Stimulated activated CD4-positive, alpha-beta T cell treated with anti-CD3 and anti-CD28 coated beads, Interleukin-4, amount 100 ng/mL, for 1 hour (primary cell): Measurements from ENCODE around the gene BTBD17.

Experiments
- DNase-seq: peaks from one replicate; pipeline ENCODE4 v3.0.0-alpha.2; 2020

The BTBD17 gene

GRCh38 chr17:74332763-74333283 lies 28.8 kb downstream of the BTBD17 start:
- no peak for DNase-seq

- DNase-seq = no peak
Measured at GRCh38 chr17:74332017-74332650, 29.5 kb downstream of the BTBD17 start.

- no peak for DNase-seq
Measured at GRCh38 chr17:74330446-74330845, 31.2 kb downstream of the BTBD17 start.

GRCh38 chr17:74329378-74329777 lies 32.3 kb downstream of the BTBD17 start:
- DNase-seq = no peak

- DNase-seq = no peak
Measured at GRCh38 chr17:74328487-74328886, 33.2 kb downstream of the BTBD17 start.

GRCh38 chr17:74326506-74326905 lies 35.2 kb downstream of the BTBD17 start:
- DNase-seq = no peak

- peak; percentile 51 for DNase-seq
Measured at GRCh38 chr17:74325743-74326379, 35.8 kb downstream of the BTBD17 start, which contains the start of gene KIF19. TSS of gene KIF19 (plus strand) at chr17:74326226. CDS start at chr17:74326350, 124 bp downstream.

GRCh38 chr17:74325376-74325742 lies 36.3 kb downstream of the BTBD17 start:
- DNase-seq = no peak

- DNase-seq = no peak
Measured at GRCh38 chr17:74324521-74324920, 37.1 kb downstream of the BTBD17 start.

GRCh38 chr17:74318391-74318790 lies 43.3 kb downstream of the BTBD17 start:
- no peak for DNase-seq

GRCh38 chr17:74317071-74317470 lies 44.6 kb downstream of the BTBD17 start:
- no peak for DNase-seq

GRCh38 chr17:74316220-74316619 lies 45.4 kb downstream of the BTBD17 start:
- DNase-seq = no peak

- no peak for DNase-seq
Measured at GRCh38 chr17:74314877-74315276, 46.8 kb downstream of the BTBD17 start.

GRCh38 chr17:74309902-74310301 lies 51.8 kb downstream of the BTBD17 start:
- no peak for DNase-seq

GRCh38 chr17:74307984-74308773 lies 53.5 kb downstream of the BTBD17 start:
- DNase-seq = no peak
